Measurements from ENCODE around the gene DNAJB5. TPM values are rescaled to one million over a fixed set of nuclear protein-coding genes. Genes with fewer than 3 reads are reported as not detected.

DNAJB5 gene
- total RNA-seq, 1 donor from 2014 or later, result 40.8 TPM

GRCh38 chr9:34957492-34958410 lies 31.8 kb upstream of the DNAJB5 start, which contains the start of gene PHF24:
Gene PHF24, plus strand, starts transcription at chr9:34958285. Its CDS starts 13,014 bp downstream, at chr9:34971299.
- intact Hi-C loops (cut with DNase I), result no loop called here
- no peak within 1 kb of the TSS for H3K27ac ChIP-seq
- DNase-seq (ENCODE audit: low spot score in 2 of 2), result no peak
- H3K4me1 ChIP-seq, result peaks cover 4 to 6% of the 10 kb centered on the region in 2 donors
- TF ChIP-seq, protein P1, sequence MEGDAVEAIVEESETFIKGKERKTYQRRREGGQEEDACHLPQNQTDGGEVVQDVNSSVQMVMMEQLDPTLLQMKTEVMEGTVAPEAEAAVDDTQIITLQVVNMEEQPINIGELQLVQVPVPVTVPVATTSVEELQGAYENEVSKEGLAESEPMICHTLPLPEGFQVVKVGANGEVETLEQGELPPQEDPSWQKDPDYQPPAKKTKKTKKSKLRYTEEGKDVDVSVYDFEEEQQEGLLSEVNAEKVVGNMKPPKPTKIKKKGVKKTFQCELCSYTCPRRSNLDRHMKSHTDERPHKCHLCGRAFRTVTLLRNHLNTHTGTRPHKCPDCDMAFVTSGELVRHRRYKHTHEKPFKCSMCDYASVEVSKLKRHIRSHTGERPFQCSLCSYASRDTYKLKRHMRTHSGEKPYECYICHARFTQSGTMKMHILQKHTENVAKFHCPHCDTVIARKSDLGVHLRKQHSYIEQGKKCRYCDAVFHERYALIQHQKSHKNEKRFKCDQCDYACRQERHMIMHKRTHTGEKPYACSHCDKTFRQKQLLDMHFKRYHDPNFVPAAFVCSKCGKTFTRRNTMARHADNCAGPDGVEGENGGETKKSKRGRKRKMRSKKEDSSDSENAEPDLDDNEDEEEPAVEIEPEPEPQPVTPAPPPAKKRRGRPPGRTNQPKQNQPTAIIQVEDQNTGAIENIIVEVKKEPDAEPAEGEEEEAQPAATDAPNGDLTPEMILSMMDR (IDR thresholded peaks at IDR 0.05), result no peak
- H3K9me3 ChIP-seq, result no peaks in the 10 kb centered on the region
- peak within 1 kb of the TSS; percentile 55 to 69 for H3K4me3 ChIP-seq
- no peaks in the 10 kb centered on the region for H3K36me3 ChIP-seq
- no peaks in the 10 kb centered on the region for H3K27me3 ChIP-seq

DNA sequence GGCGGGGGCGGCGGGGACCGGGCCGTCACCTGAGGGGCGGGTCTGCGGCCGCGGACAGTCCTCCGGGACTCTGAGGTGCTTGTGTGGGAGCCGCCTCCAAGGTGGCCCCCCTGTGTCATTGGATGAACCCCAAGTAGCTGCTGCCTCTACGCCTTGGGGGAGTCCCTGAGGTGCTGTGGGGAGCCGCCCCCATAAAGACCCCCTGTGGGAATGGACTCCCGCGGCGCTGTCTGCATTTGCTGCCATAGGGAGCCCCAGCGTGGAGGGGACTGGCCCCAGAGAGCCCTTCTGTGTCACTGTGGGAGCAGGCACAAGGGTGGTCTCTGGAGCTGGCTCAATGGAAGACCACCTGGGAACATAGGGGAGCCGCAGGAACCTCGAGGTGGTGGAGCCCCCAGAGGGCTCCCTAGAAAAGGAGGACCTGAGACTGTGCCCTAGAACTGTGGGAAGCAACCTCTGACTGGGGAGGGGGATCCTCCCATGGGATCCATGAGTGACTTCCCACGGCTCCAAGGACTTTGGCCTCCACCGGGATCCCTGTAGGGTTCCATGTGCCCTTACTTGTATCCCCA lies 31.0 kb upstream of the DNAJB5 start:
- intact Hi-C loops (cut with DNase I), result no loop called here
- Histone ChIP-seq H3K4me1 (peaks cover 4 to 6% of the 10 kb centered on the region in 2 donors), H3K27me3 (no peaks in the 10 kb centered on the region), H3K36me3 (no peaks in the 10 kb centered on the region), H3K27ac (no peak overlapping the region), H3K4me3 (peak overlapping the region; percentile 55 to 69), H3K9me3 (no peaks in the 10 kb centered on the region)
- TF ChIP-seq, protein P1 (IDR thresholded peaks at IDR 0.05), result no peak
- no peak for DNase-seq (ENCODE audit: low spot score in 2 of 2)

GRCh38 chr9:34959461-34959860 lies 30.1 kb upstream of the DNAJB5 start:
- intact Hi-C loops (cut with DNase I), result no loop called here
- H3K27me3 ChIP-seq, result no peaks in the 10 kb centered on the region
- DNase-seq (ENCODE audit: low spot score in 2 of 2), result no peak

GRCh38 chr9:34961574-34962490 lies 27.7 kb upstream of the DNAJB5 start:
- TF ChIP-seq, protein P1 (IDR thresholded peaks at IDR 0.05), result no peak
- no peak overlapping the region for H3K27ac ChIP-seq
- no peaks in the 10 kb centered on the region for H3K27me3 ChIP-seq
- H3K4me1 ChIP-seq, result peaks cover 4 to 6% of the 10 kb centered on the region in 2 donors
- no peaks in the 10 kb centered on the region for H3K9me3 ChIP-seq
- no peak for DNase-seq (ENCODE audit: low spot score in 2 of 2)
- H3K36me3 ChIP-seq, result no peaks in the 10 kb centered on the region
- H3K4me3 ChIP-seq, result no peak overlapping the region
- intact Hi-C loops (cut with DNase I), result no loop called here

More at GRCh38 chr9:34959461-34959860, 30.1 kb upstream of the DNAJB5 start:
- no peaks in the 10 kb centered on the region for H3K36me3 ChIP-seq
- H3K27ac ChIP-seq, result no peak overlapping the region
- no peaks in the 10 kb centered on the region for H3K9me3 ChIP-seq
- no peak overlapping the region for H3K4me3 ChIP-seq
- TF ChIP-seq, protein P1 (IDR thresholded peaks at IDR 0.05), result no peak
- peaks cover 4 to 6% of the 10 kb centered on the region in 2 donors for H3K4me1 ChIP-seq

DNA sequence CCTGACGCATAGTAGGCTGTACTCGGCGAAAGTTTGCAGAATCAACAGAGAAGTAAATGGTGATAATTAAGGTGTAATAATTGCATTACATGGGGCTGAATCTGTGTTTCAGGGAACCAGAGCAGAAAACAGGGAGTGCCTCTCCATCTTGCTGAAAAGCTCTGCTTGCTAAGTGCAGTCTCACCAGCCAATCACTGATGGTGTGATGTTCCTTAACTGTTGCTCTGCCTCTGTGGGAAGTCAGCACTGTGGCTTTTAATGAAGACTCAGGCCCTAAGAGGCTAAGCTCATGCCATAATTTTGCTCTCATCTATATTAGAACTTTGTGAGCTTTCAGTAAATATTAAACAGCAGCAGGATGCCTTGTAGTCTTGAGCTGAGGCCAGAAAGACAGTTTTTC lies 27.0 kb upstream of the DNAJB5 start:
- Histone ChIP-seq H3K27me3 (no peaks in the 10 kb centered on the region), H3K36me3 (no peaks in the 10 kb centered on the region), H3K4me1 (peaks cover 3 to 5% of the 10 kb centered on the region in 2 donors), H3K4me3 (no peak overlapping the region), H3K27ac (no peak overlapping the region), H3K9me3 (no peaks in the 10 kb centered on the region)
- TF ChIP-seq, protein P1 (IDR thresholded peaks at IDR 0.05), result no peak
- DNase-seq (ENCODE audit: low spot score in 2 of 2), result no peak
- intact Hi-C loops (cut with DNase I), result no loop called here

Data from ascending aorta (tissue), 2 donors.